Activated CD4-positive, CD25-positive, alpha-beta regulatory T cell (primary cell): ENCODE measurements around the gene TCAIM.

ENCODE experiments used
- DNase-seq, 4 experiments: peaks; one replicate each; lab custom pipeline; 2025; lab: John Stamatoyannopoulos, UW

The TCAIM gene

GRCh38 chr3:44444896-44445691 is 106.5 kb downstream of the TCAIM start:
- no peak for DNase-seq

GRCh38 chr3:44445786-44446185 is 107.2 kb downstream of the TCAIM start:
- DNase-seq: no peak

- no peak for DNase-seq
Observed at GRCh38 chr3:44446929-44447328, 108.4 kb downstream of the TCAIM start.

GRCh38 chr3:44451441-44451840 is 112.9 kb downstream of the TCAIM start:
- DNase-seq: no peak

GRCh38 chr3:44454258-44454657 is 115.7 kb downstream of the TCAIM start:
- no peak for DNase-seq

- DNase-seq: no peak
Observed at GRCh38 chr3:44455318-44455717, 116.8 kb downstream of the TCAIM start.
